NOMO-1 treated with dmso at 0.1 percent for 144 hours (cell line): Measurements from ENCODE around the gene CTCF.

Experiments used
- DNase-seq: peaks from one replicate; lab custom pipeline; 2025; ENCODE audit not compliant: unreplicated experiment; lab: John Stamatoyannopoulos, UW

Gene CTCF

DNA sequence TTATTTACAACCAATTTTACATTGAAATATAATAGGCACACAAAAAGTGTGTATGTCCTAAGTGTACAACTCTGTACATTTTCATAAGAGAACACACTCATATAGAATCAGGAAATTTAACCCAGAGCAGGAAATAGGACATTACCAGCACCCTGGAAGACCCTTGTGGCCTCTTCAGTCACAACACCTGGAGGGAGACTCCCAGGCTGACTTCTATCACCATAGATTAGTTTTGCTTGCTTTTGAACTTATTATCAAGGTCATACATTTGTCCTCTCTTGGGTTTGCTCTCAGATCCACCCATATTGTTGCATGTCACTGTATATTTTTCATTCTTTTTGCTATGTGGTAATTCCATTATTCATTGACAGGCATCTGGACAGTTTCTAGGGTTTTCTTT lies 27.9 kb upstream of the CTCF start:
- DNase-seq: no peak

DNA sequence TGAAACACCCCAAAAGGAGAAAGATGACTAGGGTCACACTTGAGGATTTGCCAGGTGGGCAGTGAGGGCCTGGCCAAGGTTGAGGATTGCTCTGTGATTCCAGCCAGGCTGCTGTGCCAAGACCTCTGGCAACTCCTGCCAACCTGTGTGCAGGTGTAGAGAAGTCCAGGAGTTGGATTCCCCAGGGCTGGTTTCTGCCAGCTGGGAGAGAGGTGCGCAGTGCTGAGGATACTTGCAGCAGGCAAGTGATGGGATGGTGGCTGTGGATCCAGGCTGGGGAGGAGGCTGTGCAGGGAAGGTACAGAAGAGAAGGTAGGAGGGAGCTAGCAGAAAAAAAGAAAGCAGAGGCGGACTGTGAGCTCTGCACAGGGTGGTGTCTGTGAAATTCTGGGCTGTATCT lies 27.1 kb upstream of the CTCF start:
- DNase-seq: no peak

DNA sequence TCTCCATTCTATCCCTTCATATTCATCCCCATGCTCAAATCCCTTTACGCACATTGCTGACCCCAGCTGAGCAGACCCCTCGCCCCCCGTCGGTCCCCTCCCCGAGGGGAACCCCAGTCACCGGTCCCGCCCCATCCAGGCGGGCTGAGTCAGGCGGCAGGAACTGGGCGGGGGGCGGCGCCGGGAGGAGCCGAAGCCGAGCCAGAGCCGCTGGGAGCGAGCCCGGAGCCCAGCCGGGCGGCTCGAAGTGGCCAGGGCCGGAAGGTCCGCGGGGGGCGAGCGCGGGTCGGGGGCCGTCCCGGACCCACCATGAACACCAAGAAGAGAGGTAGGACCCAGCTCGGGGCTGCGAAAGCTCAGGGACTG lies 25.1 kb upstream of the CTCF start:
- DNase-seq: no peak

DNA sequence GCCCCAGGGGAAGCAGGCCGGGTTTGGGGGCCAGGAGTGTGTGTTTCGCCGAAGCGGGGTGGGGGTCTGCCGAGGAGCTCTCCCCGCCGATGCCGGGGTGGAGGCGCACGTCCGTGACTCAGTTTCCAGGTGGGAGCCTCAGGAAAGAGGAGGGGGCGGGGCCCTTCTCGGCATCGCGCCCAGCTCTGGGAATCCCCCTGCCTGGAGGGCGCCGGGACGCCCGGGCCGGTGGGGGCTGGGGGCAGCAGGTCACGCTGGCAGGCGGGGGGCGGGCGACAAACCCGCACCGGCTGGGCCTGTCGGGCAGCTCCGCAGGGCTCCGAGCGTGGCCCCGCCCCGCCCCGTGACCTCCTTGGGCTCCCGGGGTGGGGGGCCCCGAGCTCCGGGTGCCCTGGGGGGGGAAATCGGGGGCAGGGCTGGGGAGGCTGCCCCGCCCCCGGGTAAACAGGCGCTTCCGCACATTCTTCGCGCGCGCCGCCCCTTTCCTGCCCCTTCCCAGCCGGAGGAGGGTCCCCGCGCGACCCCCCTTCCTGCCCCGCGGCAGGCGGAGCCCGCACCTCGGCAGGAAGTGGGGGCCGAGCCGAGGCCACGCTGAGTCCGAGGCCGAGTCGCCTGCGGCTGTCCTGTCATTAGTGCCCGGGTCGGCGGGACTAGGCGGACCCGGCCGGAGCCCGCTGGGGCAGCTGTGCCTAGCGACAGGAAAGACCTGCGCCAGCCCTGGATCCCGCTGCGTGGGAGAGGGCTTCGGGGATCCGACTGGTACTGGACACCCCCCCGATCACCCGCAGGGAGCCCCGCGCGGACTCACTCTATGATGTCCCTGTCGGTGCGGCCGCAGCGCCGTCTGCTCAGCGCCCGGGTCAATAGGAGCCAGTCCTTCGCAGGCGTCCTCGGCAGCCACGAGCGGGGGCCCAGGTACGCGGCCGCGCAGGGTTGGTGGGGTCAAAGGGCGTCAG lies 24.4 kb upstream of the CTCF start:
- no peak for DNase-seq

DNA sequence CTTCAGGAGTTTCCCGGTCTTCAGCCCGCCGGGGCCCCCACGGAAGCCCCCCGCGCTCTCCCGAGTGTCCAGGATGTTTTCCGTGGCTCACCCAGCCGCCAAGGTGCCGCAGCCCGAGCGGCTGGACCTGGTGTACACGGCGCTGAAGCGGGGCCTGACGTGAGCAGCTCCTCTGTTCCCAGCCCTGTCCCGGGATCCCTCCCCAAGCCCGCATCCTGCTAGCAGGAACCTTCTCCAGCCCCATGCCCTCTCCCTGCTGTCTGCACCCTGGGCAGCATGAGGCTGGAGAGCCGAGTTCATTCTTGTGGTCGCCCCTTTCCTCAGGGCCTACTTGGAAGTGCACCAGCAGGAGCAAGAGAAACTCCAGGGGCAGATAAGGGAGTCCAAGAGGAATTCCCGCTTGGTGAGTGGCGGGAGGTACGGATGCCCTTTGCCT lies 23.6 kb upstream of the CTCF start:
- no peak for DNase-seq

DNA sequence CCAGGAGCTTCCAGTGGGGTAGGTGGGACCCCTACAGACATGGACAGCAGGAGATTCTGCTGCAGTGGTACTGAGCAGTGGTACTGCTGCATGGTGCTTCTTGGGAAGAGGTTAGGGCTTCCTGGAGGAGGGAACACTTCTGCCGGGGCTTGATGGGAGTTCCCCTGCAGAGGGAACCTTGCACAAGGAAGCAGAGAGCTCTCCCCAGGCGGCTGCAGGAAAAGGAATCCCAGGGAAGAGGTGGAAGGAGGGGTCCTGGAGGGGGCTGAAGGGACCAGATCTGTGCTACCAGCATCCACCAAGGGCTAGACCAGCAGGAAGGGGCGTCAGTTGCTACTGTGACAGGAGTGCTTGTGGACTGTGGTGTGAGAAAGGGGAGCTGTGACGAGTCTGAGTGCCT lies 23.1 kb upstream of the CTCF start:
- no peak for DNase-seq

DNA sequence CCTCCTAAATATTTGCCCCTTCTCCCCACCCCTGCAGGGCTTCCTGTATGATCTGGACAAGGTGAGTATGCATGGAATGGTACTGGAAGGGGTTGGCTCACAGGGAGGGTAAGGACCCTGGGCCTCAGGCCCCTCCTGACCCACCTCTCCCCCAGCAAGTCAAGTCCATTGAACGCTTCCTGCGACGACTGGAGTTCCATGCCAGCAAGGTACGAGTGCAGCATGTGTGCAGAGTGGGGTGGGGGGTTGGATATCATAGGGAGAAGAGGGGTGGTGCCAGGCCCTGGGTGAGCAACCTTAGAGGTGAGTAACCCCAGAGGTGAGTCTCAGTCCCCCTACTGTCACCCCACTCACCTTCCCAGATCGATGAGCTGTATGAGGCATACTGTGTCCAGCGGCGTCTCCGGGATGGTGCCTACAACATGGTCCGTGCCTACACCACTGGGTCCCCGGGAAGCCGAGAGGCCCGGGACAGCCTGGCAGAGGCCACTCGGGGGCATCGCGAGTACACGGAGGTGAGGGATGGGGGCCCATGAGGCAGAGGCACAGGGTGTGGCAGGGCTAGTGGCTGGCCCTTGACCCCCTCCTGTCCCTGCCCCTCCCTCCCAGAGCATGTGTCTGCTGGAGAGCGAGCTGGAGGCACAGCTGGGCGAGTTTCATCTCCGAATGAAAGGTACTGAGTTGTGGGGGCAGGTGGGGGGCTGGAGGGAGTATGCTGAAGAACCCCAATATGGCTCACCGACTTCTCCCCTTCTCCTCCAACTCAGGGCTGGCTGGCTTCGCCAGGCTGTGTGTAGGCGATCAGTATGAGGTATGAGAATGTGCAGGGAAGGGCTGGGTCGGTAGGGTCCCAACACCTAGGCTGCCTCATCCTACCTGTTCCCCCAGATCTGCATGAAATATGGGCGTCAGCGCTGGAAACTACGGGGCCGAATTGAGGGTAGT lies 22.4 kb upstream of the CTCF start:
- no peak for DNase-seq

DNA sequence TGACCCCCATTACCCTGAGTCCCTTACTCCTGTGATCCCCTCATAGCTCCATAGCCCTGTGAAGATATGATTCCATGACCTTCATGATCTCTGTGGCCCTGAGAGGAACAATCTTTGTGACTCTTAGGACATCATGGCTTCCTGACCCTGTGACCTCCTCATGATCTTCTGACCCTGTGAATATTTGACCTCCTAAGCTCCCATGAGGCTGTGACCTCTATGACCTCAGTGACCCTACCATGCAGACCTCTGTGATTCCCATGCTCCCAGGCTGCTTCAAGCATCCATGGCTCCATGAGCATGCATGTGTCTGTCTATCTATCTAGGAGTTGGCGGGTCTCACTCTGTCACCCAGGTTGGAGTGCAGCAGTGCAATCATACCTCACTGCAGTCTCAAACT lies 21.6 kb upstream of the CTCF start:
- no peak for DNase-seq

DNA sequence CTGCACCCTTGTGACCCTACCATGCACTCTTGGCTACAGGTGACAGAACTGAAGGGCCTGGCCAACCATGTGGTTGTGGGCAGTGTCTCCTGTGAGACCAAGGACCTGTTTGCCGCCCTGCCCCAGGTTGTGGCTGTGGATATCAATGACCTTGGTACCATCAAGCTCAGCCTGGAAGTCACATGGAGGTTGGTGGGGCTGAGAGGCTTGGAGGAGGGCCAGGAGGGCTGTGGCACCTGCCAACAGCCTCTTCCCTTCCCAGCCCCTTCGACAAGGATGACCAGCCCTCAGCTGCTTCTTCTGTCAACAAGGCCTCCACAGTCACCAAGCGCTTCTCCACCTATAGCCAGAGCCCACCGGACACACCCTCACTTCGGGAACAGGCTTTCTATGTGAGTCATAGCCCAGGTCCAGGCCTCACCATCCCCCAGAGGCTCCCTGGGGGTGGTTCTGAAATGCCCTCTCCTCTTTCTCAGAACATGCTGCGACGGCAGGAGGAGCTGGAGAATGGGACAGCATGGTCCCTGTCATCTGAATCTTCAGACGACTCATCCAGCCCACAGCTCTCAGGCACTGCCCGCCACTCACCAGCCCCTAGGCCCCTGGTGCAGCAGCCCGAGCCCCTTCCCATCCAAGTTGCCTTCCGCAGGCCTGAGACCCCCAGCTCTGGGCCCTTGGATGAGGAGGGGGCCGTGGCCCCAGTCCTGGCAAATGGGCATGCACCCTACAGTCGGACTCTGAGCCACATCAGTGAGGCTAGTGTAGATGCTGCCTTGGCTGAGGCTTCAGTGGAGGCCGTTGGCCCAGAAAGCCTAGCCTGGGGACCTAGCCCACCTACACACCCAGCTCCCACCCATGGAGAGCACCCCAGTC lies 20.7 kb upstream of the CTCF start:
- no peak for DNase-seq

DNA sequence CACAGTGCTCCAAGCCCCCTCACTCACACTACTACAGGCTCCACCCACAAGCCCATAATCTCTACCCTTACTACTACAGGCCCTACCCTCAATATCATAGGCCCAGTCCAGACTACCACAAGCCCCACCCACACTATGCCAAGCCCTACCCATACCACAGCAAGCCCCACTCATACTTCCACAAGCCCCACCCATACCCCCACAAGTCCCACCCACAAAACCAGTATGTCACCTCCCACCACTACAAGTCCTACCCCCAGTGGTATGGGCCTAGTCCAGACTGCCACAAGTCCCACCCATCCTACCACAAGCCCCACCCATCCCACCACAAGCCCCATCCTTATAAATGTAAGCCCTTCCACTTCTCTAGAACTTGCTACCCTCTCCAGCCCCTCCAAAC lies 19.9 kb upstream of the CTCF start:
- peak; percentile 34 for DNase-seq

DNA sequence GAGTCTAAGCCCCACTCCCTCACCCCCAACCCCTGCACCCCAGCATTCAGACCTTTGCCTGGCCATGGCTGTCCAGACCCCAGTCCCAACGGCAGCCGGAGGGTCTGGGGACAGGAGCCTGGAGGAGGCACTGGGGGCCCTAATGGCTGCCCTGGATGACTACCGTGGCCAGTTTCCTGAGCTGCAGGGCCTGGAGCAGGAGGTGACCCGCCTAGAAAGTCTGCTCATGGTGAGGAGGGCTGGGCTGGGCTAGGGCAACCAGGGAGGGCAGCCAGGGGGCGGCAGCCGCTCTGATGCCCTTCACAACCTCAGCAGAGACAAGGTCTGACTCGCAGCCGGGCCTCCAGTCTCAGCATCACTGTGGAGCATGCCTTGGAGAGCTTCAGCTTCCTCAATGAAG lies 19.3 kb upstream of the CTCF start:
- no peak for DNase-seq

DNA sequence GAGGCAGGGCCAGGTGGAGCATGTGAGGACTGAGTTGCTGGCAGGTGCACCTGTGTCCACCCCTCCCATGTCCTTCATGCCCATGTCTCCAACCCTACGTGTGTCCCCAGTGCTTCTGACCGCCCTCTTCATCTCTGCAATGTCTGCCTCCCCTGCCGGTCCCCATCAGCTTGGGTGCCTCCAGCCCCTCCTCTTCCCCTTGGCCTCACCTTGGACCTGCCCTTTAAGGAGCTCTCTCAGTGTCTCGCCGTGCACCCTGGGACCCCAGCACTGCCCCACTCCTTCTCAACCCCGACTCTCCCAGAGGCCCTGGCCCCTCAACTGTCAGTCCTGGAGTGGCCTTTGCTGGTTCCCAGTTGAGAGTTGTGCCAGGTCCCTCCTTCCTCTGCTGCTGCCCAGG lies 18.7 kb upstream of the CTCF start:
- no peak for DNase-seq

DNA sequence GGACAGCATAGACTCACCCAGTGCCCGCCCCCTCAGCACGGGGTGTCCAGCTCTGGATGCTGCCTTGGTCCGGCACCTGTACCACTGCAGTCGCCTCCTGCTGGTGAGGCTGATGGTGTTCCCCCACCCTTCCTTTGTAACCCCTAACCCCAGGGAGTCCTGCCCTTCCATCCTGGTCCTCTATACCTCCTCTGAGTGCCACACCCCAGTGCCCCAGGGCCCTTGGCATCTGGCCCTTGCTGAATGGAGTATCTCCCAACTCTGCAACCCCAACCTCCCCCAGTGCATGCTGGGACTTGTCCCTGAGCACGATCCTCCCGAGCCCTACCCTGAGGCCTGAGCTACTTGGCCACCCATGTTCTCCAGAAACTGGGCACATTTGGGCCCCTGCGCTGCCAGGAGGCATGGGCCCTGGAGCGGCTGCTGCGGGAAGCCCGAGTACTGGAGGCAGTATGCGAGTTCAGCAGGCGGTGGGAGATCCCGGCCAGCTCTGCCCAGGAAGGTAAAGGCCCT lies 17.9 kb upstream of the CTCF start:
- DNase-seq: no peak

DNA sequence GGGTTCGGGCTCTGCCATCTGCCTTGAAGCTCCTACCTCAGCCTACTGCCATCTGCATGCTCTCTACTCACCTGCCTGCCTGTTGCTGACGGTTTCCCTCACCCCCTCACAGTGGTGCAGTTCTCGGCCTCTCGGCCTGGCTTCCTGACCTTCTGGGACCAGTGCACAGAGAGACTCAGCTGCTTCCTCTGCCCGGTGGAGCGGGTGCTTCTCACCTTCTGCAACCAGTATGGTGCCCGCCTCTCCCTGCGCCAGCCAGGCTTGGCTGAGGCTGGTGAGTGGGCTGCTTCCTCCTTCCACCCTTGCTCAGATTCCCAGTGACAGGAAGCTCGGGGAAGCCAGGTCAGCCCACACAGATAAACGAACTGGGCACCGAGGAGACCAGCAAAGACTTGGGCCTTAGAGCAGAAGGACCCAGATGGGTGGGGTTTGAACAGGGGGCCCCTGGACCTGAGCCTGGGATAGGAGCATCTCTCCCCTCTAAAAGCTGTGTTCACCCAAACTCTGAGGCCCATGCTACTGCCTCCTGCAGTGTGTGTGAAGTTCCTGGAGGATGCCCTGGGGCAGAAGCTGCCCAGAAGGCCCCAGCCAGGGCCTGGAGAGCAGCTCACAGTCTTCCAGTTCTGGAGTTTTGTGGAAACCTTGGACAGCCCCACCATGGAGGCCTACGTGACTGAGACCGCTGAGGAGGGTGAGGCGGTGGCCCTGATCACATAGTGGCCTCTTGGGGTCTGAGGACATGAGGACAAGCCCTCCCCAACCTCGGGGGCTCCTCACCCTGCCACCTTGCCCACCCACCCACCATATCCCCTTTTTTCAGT lies 17.3 kb upstream of the CTCF start:
- DNase-seq: no peak

DNA sequence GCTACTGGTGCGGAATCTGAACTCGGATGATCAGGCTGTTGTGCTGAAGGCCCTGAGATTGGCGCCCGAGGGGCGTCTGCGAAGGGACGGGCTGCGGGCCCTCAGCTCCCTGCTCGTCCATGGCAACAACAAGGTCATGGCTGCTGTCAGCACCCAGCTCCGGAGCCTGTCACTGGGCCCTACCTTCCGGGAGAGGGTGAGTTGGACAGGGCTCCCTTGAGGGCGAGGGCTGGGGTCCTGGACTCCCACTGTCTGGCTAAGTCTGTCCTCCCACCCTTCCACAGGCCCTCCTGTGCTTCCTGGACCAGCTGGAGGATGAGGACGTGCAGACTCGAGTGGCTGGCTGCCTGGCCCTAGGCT lies 16.7 kb upstream of the CTCF start:
- no peak for DNase-seq

DNA sequence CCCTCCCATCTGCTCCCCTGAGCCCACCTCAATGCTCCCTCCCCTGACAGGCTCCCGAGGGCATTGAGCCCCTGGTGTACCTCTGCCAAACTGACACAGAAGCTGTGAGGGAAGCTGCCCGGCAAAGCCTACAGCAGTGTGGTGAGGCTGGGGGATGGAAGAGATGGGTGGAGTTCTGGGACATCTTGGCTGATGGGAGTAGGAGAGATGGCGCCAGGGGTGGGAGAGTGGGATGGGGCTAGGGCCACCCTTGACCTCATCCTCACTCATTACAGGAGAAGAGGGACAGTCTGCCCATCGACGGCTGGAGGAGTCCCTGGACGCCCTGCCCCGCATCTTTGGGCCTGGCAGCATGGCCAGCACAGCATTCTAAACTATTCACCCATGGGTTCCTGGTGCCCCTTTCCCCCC lies 16.2 kb upstream of the CTCF start:
- DNase-seq: no peak

DNA sequence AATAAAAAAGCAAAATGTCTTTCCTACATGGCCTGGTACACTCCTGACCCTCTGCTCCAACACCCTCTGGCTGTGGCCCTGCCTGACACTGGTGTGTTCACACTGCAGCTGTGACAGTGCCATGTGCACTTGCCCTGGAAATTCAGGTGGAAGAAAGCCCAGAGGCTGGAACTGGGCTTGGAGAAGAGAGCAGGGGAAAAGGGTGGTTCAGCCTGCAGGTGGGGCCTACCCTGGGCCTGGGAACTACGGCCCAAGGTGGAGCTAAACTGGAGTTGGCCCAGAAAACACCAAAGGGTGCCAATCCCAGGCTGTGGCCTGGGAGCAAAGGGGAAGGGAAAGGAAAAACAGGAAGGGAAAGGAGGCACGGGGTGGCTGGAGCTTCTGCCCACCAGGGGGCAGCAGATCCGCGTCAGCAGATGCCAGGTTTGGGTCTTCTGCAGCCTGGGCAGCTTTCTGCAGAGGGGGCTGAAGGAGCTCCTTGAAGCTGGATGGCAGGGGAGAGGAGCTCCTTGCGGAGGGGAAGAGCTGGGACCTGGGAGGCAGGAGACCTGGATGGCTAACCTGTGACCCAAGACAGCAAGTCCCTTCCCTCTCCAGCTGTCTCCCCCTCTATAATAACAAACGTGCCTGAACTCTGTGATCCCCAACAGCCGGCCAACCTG lies 15.4 kb upstream of the CTCF start:
- DNase-seq: peak; percentile 44

DNA sequence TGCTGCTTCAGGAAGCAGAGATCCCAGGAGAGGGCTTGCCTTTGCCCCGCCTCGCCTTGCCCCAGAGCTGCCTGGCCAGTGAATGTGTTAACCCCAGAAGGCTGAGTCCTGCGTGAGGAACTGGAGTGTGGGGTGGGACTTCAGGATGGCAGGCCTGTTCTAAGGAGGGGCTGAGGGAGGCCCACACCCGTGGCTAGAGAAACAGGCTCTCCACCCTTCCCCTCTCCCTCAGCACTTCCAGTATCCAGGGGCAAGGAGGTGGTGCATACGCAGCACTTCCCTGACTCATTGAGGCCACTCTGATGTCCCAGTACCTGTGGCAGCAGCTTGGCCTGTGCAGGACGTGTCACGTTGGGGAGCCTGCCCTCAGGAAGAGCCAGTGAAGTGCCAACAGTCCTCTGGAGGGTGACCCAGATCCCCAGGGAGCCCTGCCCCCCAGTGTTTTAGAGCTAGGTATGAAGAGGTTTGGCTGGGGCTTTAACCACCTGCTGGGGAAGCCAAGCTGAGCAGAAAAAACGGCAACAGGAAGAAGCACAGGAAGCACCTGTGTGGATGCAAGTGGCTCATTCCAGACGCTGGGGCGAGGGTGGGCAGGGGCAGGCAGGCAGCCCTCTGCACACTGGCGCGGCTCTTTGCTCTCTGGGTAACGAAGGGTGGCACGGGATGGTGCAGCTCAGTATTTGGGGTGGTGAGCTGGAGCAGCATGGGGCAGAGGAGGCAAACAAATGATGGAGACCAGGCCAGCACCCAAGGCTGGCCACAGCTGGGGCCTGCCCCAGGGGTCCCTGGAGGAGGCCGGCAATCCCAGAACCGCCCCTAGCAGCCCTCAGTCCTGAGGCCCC lies 14.7 kb upstream of the CTCF start:
- DNase-seq: no peak
